Jurkat, Clone E6-1 (cell line): ENCODE data around the gene PHPT1. TPM values are rescaled to one million over a fixed set of nuclear protein-coding genes. Genes with fewer than 3 reads are reported as not detected.
A peak's percentile ranks its signal among the peaks of the same experiment; 100 is the strongest.
"Not testable (repeated sequence)": the region's sequence is repeated elsewhere in the genome, so short reads cannot be mapped to it uniquely, and the experiment has no call there.

Source experiments
- DNase-seq: peaks from one replicate; pipeline ENCODE4 v3.0.0-alpha.2; 2011; ENCODE audit warnings: low read depth, low spot score
- H3K4me3 ChIP-seq: 2 replicates; pipeline ENCODE4 v1.5.1; 2011; ENCODE audit warnings: mild to moderate bottlenecking, low read length, control low read depth, moderate library complexity
- polyA plus RNA-seq: library from polyadenylated mRNA; unstranded; fragments of >200 nt; gene quantifications from one replicate; pipeline ENCODE4 v1.2.1, GENCODE V29; 2012; ENCODE audit warnings: missing spikeins; ENCODE audit not compliant: insufficient read length, insufficient read depth

Gene PHPT1
- polyA plus RNA-seq, result 101 TPM

- peak; percentile 98 for DNase-seq
- H3K4me3 ChIP-seq, result peak within 1 kb of the TSS; percentile 80
These were observed at the start of gene PHPT1 for GRCh38 chr9:136849038-136849959. TSS of gene PHPT1 (plus strand) at chr9:136849409. CDS start at chr9:136849431, 22 bp downstream.

- peak overlapping the region; percentile 46 for H3K4me3 ChIP-seq
- peak; percentile 77 for DNase-seq
These were observed 49.2 kb upstream of the PHPT1 start for GRCh38 chr9:136799854-136800657.

GRCh38 chr9:136802321-136802720 lies 46.9 kb upstream of the PHPT1 start:
- DNase-seq, result no peak

GRCh38 chr9:136803009-136803550 lies 46.1 kb upstream of the PHPT1 start:
- DNase-seq, H3K4me3 ChIP-seq: not testable (repeated sequence)

More at GRCh38 chr9:136802321-136802720, 46.9 kb upstream of the PHPT1 start:
- H3K4me3 ChIP-seq, result no peak overlapping the region

- no peak overlapping the region for H3K4me3 ChIP-seq
- no peak for DNase-seq
These were observed 45.4 kb upstream of the PHPT1 start for GRCh38 chr9:136803551-136804508.

GRCh38 chr9:136804509-136805206 lies 44.6 kb upstream of the PHPT1 start:
- H3K4me3 ChIP-seq, result no peak overlapping the region
- DNase-seq, result no peak

- DNase-seq, result no peak
- H3K4me3 ChIP-seq, result no peak overlapping the region
These were observed 43.9 kb upstream of the PHPT1 start for GRCh38 chr9:136805207-136805740.

- no peak overlapping the region for H3K4me3 ChIP-seq
These were observed 43.1 kb upstream of the PHPT1 start for GRCh38 chr9:136806067-136806466.

GRCh38 chr9:136806631-136807201 lies 42.5 kb upstream of the PHPT1 start:
- H3K4me3 ChIP-seq, result peak overlapping the region; percentile 79
- no peak for DNase-seq

More at GRCh38 chr9:136806067-136806466, 43.1 kb upstream of the PHPT1 start:
- DNase-seq, result no peak

GRCh38 chr9:136807281-136808074 lies 41.7 kb upstream of the PHPT1 start, which contains the start of gene RABL6:
TSS of gene RABL6 (plus strand) at chr9:136807948. CDS start at chr9:136808197, 249 bp downstream.
- peak; percentile 51 for DNase-seq
- peak within 1 kb of the TSS; percentile 79 for H3K4me3 ChIP-seq

- peak overlapping the region; percentile 79 for H3K4me3 ChIP-seq
- DNase-seq, result no peak
These were observed 41.0 kb upstream of the PHPT1 start for GRCh38 chr9:136808075-136808805.

- peak overlapping the region; percentile 79 for H3K4me3 ChIP-seq
- no peak for DNase-seq
These were observed 40.4 kb upstream of the PHPT1 start for GRCh38 chr9:136808806-136809158.

GRCh38 chr9:136814725-136815421 lies 34.3 kb upstream of the PHPT1 start:
- H3K4me3 ChIP-seq, result no peak overlapping the region
- no peak for DNase-seq

- no peak overlapping the region for H3K4me3 ChIP-seq
- no peak for DNase-seq
These were observed 33.8 kb upstream of the PHPT1 start for GRCh38 chr9:136815422-136815782.
